Left ventricle myocardium inferior (tissue), 1 donor: ENCODE data around the gene ZNF646. TPM values are rescaled to one million over a fixed set of nuclear protein-coding genes. Genes with fewer than 3 reads are reported as not detected.
A peak's percentile ranks its signal among the peaks of the same experiment; 100 is the strongest.

Source experiments
- DNase-seq: peaks from one replicate; pipeline ENCODE4 v3.0.0-alpha.2; 2020
- H3K27ac ChIP-seq: fragments of 200-600 bp; replicated peaks from 2 replicates; pipeline ENCODE4 v1.8.0; 2021
- H3K27me3 ChIP-seq: fragments of 200-600 bp; 2 replicates; pipeline ENCODE4 v1.8.0; 2021; ENCODE audit warnings: low read depth
- H3K36me3 ChIP-seq: fragments of 200-600 bp; 2 replicates; pipeline ENCODE4 v1.8.0; 2021
- H3K4me1 ChIP-seq: fragments of 200-600 bp; 2 replicates; pipeline ENCODE4 v1.8.0; 2021
- H3K4me3 ChIP-seq: fragments of 200-600 bp; 2 replicates; pipeline ENCODE4 v1.8.0; 2021; ENCODE audit warnings: mild to moderate bottlenecking, moderate library complexity
- H3K9me3 ChIP-seq: fragments of 200-600 bp; replicated peaks from 2 replicates; pipeline ENCODE4 v1.8.0; 2021
- CTCF ChIP-seq: fragments of 200-600 bp; IDR thresholded peaks from 2 replicates; pipeline ENCODE4 v1.8.0; 2021; ENCODE audit warnings: antibody characterized with exemption, mild to moderate bottlenecking, borderline replicate concordance
- intact Hi-C: fragments of 100-400 bp; cut with micrococcal nuclease; formaldehyde crosslinking; loops from one replicate; pipeline ENCODE4 v1.11.0; 2022
- long read RNA-seq: library from polyadenylated mRNA; unstranded; transcript quantifications from one replicate; pipeline ENCODE4 v2.0.0, GENCODE V29; 2021
- total RNA-seq: library from RNA; stranded (reverse); fragmentation: NEBNext Ultra II Directional; extraction: Animal tissue kit (Norgen Biotek cat#: 25700); gene quantifications from one replicate; pipeline ENCODE4 v1.2.1, GENCODE V29; 2021
- donor health status: DM: no; HTN: yes; CAD: no; lungs with severe emphysema.

The ZNF646 gene, protein sequence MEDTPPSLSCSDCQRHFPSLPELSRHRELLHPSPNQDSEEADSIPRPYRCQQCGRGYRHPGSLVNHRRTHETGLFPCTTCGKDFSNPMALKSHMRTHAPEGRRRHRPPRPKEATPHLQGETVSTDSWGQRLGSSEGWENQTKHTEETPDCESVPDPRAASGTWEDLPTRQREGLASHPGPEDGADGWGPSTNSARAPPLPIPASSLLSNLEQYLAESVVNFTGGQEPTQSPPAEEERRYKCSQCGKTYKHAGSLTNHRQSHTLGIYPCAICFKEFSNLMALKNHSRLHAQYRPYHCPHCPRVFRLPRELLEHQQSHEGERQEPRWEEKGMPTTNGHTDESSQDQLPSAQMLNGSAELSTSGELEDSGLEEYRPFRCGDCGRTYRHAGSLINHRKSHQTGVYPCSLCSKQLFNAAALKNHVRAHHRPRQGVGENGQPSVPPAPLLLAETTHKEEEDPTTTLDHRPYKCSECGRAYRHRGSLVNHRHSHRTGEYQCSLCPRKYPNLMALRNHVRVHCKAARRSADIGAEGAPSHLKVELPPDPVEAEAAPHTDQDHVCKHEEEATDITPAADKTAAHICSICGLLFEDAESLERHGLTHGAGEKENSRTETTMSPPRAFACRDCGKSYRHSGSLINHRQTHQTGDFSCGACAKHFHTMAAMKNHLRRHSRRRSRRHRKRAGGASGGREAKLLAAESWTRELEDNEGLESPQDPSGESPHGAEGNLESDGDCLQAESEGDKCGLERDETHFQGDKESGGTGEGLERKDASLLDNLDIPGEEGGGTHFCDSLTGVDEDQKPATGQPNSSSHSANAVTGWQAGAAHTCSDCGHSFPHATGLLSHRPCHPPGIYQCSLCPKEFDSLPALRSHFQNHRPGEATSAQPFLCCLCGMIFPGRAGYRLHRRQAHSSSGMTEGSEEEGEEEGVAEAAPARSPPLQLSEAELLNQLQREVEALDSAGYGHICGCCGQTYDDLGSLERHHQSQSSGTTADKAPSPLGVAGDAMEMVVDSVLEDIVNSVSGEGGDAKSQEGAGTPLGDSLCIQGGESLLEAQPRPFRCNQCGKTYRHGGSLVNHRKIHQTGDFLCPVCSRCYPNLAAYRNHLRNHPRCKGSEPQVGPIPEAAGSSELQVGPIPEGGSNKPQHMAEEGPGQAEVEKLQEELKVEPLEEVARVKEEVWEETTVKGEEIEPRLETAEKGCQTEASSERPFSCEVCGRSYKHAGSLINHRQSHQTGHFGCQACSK (N-terminal part only)
- 9.6 TPM for total RNA-seq
- long read RNA-seq, full-length matches to known transcripts = 4 of 12 reads
- long read RNA-seq, partial matches to known transcripts = 7 of 12 reads
- long read RNA-seq, other reads (novel, unspliced or antisense) = 1 of 12 reads

DNA sequence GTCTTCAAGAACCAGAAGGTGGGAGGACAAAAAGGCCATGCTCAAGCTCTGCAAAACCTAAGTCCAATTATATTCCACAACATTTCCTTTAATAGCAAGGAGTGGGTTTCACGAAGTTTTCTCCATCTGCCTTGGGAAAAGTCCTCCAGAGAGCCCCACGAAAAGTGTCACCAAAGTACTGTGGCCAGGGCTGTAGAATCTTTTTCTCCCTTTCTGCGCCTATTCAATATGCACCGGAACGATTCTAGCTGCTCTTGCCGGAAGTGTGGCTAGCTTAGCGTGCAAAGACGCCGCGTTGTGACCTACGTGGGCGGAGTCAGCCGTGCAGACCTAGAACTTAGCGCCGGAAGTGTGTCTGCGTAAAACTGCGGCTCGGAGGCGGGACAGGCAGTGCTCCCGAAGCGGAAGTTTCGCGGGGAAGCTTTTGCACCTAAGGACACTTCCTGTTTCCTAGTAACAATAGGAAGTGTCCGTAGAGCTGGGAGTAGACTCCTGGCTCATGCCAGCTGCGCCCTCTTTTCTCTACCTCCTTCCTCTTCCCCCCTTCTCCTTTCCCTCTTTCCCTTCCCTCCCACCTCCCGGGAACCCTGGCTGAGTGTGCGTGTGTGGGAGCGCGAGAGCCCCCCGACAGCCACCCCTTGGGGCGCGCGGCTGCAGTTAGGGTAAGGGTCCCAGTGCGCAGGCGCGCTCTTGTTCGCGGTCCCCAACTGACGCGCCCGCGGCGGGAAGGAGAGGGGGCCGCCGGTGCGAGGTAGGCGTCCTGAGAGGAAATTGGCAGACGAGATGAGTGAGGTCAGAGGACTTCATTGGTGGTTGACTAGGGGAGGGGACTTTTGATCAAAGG is at the start of gene ZNF646, which contains the start of gene ZNF668:
TSS of gene ZNF646 (plus strand) at position 453 of the 844 bp plus-strand sequence. CDS start 1,903 bp downstream, outside the sequence.
TSS of gene ZNF668 (minus strand) at position 271 of the 844 bp plus-strand sequence. CDS start 9,781 bp downstream, outside the sequence.
- peak within 1 kb of the TSS; percentile 92 for H3K27ac ChIP-seq
- no peaks in the 10 kb centered on the region for H3K9me3 ChIP-seq
- H3K36me3 ChIP-seq = peaks cover 32% of the 10 kb centered on the region
- H3K4me1 ChIP-seq = peaks cover 43% of the 10 kb centered on the region
- intact Hi-C loops = loop anchor here (5.0 kb wide), 1 partner anchor 42 kb away; the partner anchor contains the start of gene STX4
- DNase-seq = peak; percentile 98
- H3K4me3 ChIP-seq = peak within 1 kb of the TSS; percentile 93
- TF ChIP-seq CTCF = no peak
- H3K27me3 ChIP-seq = no peaks in the 10 kb centered on the region

GRCh38 chr16:31025339-31025738 is 48.9 kb upstream of the ZNF646 start:
- Histone ChIP-seq H3K4me3 (no peak overlapping the region), H3K36me3 (no peaks in the 10 kb centered on the region), H3K27me3 (no peaks in the 10 kb centered on the region), H3K27ac (no peak overlapping the region), H3K9me3 (no peaks in the 10 kb centered on the region), H3K4me1 (peaks cover 10% of the 10 kb centered on the region)
- no peak for DNase-seq
- intact Hi-C loops = no loop called here
- TF ChIP-seq CTCF = no peak

- H3K27ac ChIP-seq = no peak overlapping the region
- TF ChIP-seq CTCF = no peak
- intact Hi-C loops = no loop called here
- H3K36me3 ChIP-seq = no peaks in the 10 kb centered on the region
- H3K4me1 ChIP-seq = peaks cover 20% of the 10 kb centered on the region
- H3K4me3 ChIP-seq = no peak overlapping the region
- no peaks in the 10 kb centered on the region for H3K27me3 ChIP-seq
- no peak for DNase-seq
- no peaks in the 10 kb centered on the region for H3K9me3 ChIP-seq
Observed at GRCh38 chr16:31029272-31029671, 45.0 kb upstream of the ZNF646 start.

DNA sequence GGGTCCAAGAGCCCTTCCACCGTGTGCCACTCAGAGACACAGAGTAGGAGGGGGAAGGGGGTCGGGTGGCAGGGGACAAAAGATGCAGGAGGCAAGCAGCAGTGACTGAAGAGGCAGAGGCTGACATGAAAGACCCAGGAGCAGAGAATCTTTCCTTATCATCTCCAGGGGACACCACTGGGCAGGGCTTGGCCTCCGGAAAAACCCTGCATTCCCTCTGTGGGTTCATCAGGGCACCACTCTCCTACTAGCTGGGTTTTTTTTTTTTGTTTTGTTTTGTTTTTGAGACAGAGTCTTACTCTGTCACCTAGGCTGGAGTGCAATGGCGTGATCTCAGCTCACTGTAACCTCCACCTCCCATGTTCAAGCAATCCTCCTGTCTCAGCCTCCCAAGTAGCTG is 42.9 kb upstream of the ZNF646 start:
- no peak overlapping the region for H3K4me3 ChIP-seq
- no peak for DNase-seq
- H3K9me3 ChIP-seq = no peaks in the 10 kb centered on the region
- H3K36me3 ChIP-seq = peaks cover 17% of the 10 kb centered on the region
- H3K27me3 ChIP-seq = no peaks in the 10 kb centered on the region
- H3K4me1 ChIP-seq = peaks cover 37% of the 10 kb centered on the region
- no peak for TF ChIP-seq CTCF
- intact Hi-C loops = loop anchor here (5.0 kb wide), 1 partner anchor 41 kb away; the partner anchor contains the start of genes ZNF646 and ZNF668
- H3K27ac ChIP-seq = no peak overlapping the region
